AG20443 (cell line): ENCODE data around the gene CFAP141.

ENCODE experiments used
- DNase-seq: peaks from one replicate; pipeline ENCODE4 v3.0.0; 2012; ENCODE audit warnings: low spot score, mixed read lengths

The CFAP141 gene

GRCh38 chr1:154171880-154172279, 34.3 kb downstream of the CFAP141 start:
- no peak for DNase-seq

- DNase-seq: no peak
Measured at GRCh38 chr1:154171223-154171583, 34.9 kb downstream of the CFAP141 start.

- DNase-seq: no peak
Measured at GRCh38 chr1:154170547-154171222, 35.4 kb downstream of the CFAP141 start.

GRCh38 chr1:154167461-154167860, 38.7 kb downstream of the CFAP141 start:
- no peak for DNase-seq

GRCh38 chr1:154166207-154166606, 39.9 kb downstream of the CFAP141 start:
- DNase-seq: no peak

GRCh38 chr1:154159554-154159953, 46.6 kb downstream of the CFAP141 start:
- DNase-seq: no peak

GRCh38 chr1:154158307-154159125, 47.6 kb downstream of the CFAP141 start:
- DNase-seq: no peak

- DNase-seq: no peak
Measured at GRCh38 chr1:154157520-154158306, 48.4 kb downstream of the CFAP141 start.

GRCh38 chr1:154155251-154155650, 50.9 kb downstream of the CFAP141 start:
- peak; percentile 35 for DNase-seq

- DNase-seq: peak; percentile 29
Measured at GRCh38 chr1:154154534-154155191, 51.5 kb downstream of the CFAP141 start, which contains the start of gene NUP210L. NUP210L (minus strand) TSS chr1:154155073.

GRCh38 chr1:154154053-154154452, 52.1 kb downstream of the CFAP141 start:
- DNase-seq: no peak

GRCh38 chr1:154151311-154151710, 54.8 kb downstream of the CFAP141 start:
- peak; percentile 25 for DNase-seq
